HCT116 (cell line): ENCODE measurements around the gene PSMD2. TPM values are rescaled to one million over a fixed set of nuclear protein-coding genes. Genes with fewer than 3 reads are reported as not detected.

Experiments used
- ATAC-seq: fragments of 200-7000 bp; cut with Tn5 transposase; 2 replicates; pipeline ENCODE4 v1.9.1; 2020; ENCODE audit warnings: mild to moderate bottlenecking, moderate library complexity
- BruUV-seq: library from RNA; stranded (reverse); fragments of 400-500 nt; replicated peaks from 2 replicates; lab custom pipeline; 2021; lab: Mats Ljungman, UMichigan
- CTCF ChIA-PET: fragments of 300-600 bp; sonication (Branson Sonifier 250); formaldehyde crosslinking; loops from one replicate; lab custom pipeline; 2021; ENCODE audit warnings: antibody characterized with exemption; lab: Charles Lee
- POLR2A ChIA-PET: fragments of 300-600, 350-600 bp; sonication (Branson Sonifier 250); formaldehyde crosslinking; loops from one replicate; lab custom pipeline; 2021; ENCODE audit warnings: antibody characterized with exemption; lab: Charles Lee
- RAD21 ChIA-PET, 2 experiments: fragments of 300-600 bp; sonication (Branson Sonifier 250); formaldehyde crosslinking; loops; one replicate each; lab custom pipeline; 2023; ENCODE audit warnings: low total read pairs in 2 of 2; ENCODE audit not compliant: uncharacterized antibody in 2 of 2, unreplicated experiment in 2 of 2, low non-redundant PET in 1 of 2; lab: Charles Lee
- DNase-seq: peaks from one replicate; pipeline ENCODE4 v3.0.0-alpha.2; 2010; ENCODE audit warnings: low read depth, low spot score
- H2AFZ ChIP-seq: fragments of 200-600 bp; shearing (Covaris generic), sonication (generic); 2 replicates; pipeline ENCODE4 v1.6.1; 2017; ENCODE audit warnings: low read depth, mixed run types, mixed read lengths, antibody characterized with exemption, low read length; ENCODE audit not compliant: poor library complexity, severe bottlenecking
- H3K27ac ChIP-seq: 2 replicates; pipeline ENCODE4 v1.5.1; 2012; ENCODE audit warnings: low read depth, low read length
- H3K27me3 ChIP-seq: fragments of 200-600 bp; sonication (generic); 2 replicates; pipeline ENCODE4 v1.6.1; 2016; ENCODE audit warnings: mixed run types, low read length, mixed read lengths; ENCODE audit not compliant: insufficient read depth
- H3K36me3 ChIP-seq, 2 experiments: fragments of 200-500 bp in 1 of 2; fragments of 200-600 bp in 1 of 2; sonication (Bioruptor generic) in 1 of 2; sonication (generic) in 1 of 2; 2 replicates each; pipeline versions ENCODE4 v1.5.1 to v1.6.1; 2014 to 2016; ENCODE audit warnings: low read length in 2 of 2, inconsistent platforms in 1 of 2, mixed read lengths in 1 of 2, mixed run types in 1 of 2; ENCODE audit not compliant: insufficient read depth in 2 of 2, control insufficient read depth in 1 of 2
- H3K4me1 ChIP-seq, 2 experiments: fragments of 200-600 bp in 1 of 2; sonication (generic) in 1 of 2; 2 replicates each; pipeline versions ENCODE4 v1.5.1 to v1.6.1; 2012 to 2017; ENCODE audit warnings: low read length in 2 of 2, inconsistent platforms in 1 of 2, mild to moderate bottlenecking in 1 of 2, mixed read lengths in 1 of 2, mixed run types in 1 of 2, moderate library complexity in 1 of 2; ENCODE audit not compliant: insufficient read depth in 2 of 2, control insufficient read depth in 1 of 2
- H3K4me2 ChIP-seq: fragments of 200-600 bp; sonication (generic); 2 replicates; pipeline ENCODE4 v1.6.1; 2017; ENCODE audit warnings: mixed run types, low read length, mixed read lengths
- H3K4me3 ChIP-seq, 2 experiments: fragments of 200-600 bp in 1 of 2; sonication (generic) in 1 of 2; replicated peaks in 1 of 2; 2 replicates each; pipeline ENCODE4 v1.5.1; 2011 to 2016; ENCODE audit warnings: low read length in 2 of 2, control low read depth in 1 of 2, low read depth in 1 of 2, mild to moderate bottlenecking in 1 of 2, mixed read lengths in 1 of 2, mixed run types in 1 of 2
- H3K79me2 ChIP-seq: fragments of 200-600 bp; sonication (generic); 2 replicates; pipeline ENCODE4 v1.6.1; 2017; ENCODE audit warnings: mild to moderate bottlenecking, mixed run types, low read length, moderate library complexity, mixed read lengths; ENCODE audit not compliant: insufficient read depth
- H3K9ac ChIP-seq: fragments of 200-600 bp; sonication (generic); 2 replicates; pipeline ENCODE4 v1.6.1; 2016; ENCODE audit warnings: low read length, mixed read lengths
- H3K9me2 ChIP-seq: fragments of 200-600 bp; sonication (generic), shearing (Covaris generic); 2 replicates; pipeline ENCODE4 v1.6.1; 2017; ENCODE audit warnings: mixed run types, mild to moderate bottlenecking, moderate library complexity; ENCODE audit not compliant: insufficient read depth
- H3K9me3 ChIP-seq, 2 experiments: fragments of 200-500 bp in 1 of 2; fragments of 200-600 bp in 1 of 2; sonication (Bioruptor generic) in 1 of 2; sonication (generic) in 1 of 2; 2 replicates each; pipeline ENCODE4 v1.6.1; 2014 to 2017; ENCODE audit warnings: low read length in 2 of 2, mixed read lengths in 2 of 2, inconsistent platforms in 1 of 2, low read depth in 1 of 2, mild to moderate bottlenecking in 1 of 2, mixed run types in 1 of 2, moderate library complexity in 1 of 2; ENCODE audit not compliant: control insufficient read depth in 1 of 2, insufficient read depth in 1 of 2
- H4K20me1 ChIP-seq: fragments of 200-600 bp; sonication (generic), shearing (Covaris generic); 2 replicates; pipeline ENCODE4 v1.6.1; 2017; ENCODE audit warnings: mixed run types, mild to moderate bottlenecking, moderate library complexity; ENCODE audit not compliant: insufficient read depth
- CEBPB ChIP-seq: IDR thresholded peaks from 2 replicates; pipeline ENCODE4 v1.6.1; 2012; ENCODE audit warnings: low read depth
- EGR1 ChIP-seq: IDR thresholded peaks from 2 replicates; pipeline ENCODE4 v1.6.1; 2012; ENCODE audit warnings: low read depth
- ELF1 ChIP-seq: IDR thresholded peaks from 2 replicates; pipeline ENCODE4 v1.6.1; 2012; ENCODE audit warnings: low read depth, borderline replicate concordance
- EZH2 ChIP-seq: fragments of 200-600 bp; sonication (generic); IDR thresholded peaks from 2 replicates; pipeline ENCODE4 v1.6.1; 2017; ENCODE audit warnings: antibody characterized with exemption, mixed run types
- EZH2phosphoT487 ChIP-seq: fragments of 200-600 bp; IDR thresholded peaks from 2 replicates; pipeline ENCODE4 v1.6.1; 2018; ENCODE audit warnings: antibody characterized with exemption, borderline replicate concordance
- FOSL1 ChIP-seq: IDR thresholded peaks from 2 replicates; pipeline ENCODE4 v1.6.1; 2012; ENCODE audit warnings: low read depth
- MAX ChIP-seq: IDR thresholded peaks from 2 replicates; pipeline ENCODE4 v1.6.1; 2012
- RAD21 ChIP-seq: IDR thresholded peaks from 2 replicates; pipeline ENCODE4 v1.6.1; 2012; ENCODE audit warnings: low read depth, mild to moderate bottlenecking
- SIN3A ChIP-seq: IDR thresholded peaks from 2 replicates; pipeline ENCODE4 v1.6.1; 2012; ENCODE audit warnings: low read depth
- TCF7L2 ChIP-seq: IDR thresholded peaks from 2 replicates; pipeline ENCODE4 v1.7.0; 2011; ENCODE audit warnings: borderline replicate concordance, inconsistent platforms; ENCODE audit not compliant: insufficient read depth, insufficient read length; ENCODE audit errors: extremely low read depth
- YY1 ChIP-seq: IDR thresholded peaks from 2 replicates; pipeline ENCODE4 v1.6.1; 2011; ENCODE audit warnings: low read length, low read depth, moderate library complexity, mild to moderate bottlenecking; ENCODE audit not compliant: insufficient replicate concordance; ENCODE audit errors: extremely low read depth
- ZFX ChIP-seq: fragments of 450-650 bp; IDR thresholded peaks from 2 replicates; pipeline ENCODE4 v1.6.1; 2017
- intact Hi-C: fragments of 100-400 bp; cut with micrococcal nuclease; formaldehyde crosslinking; loops from 2 replicates; pipeline ENCODE4 v1.10.0; 2022
- total RNA-seq: library from RNA; stranded (reverse); gene quantifications from one replicate; pipeline ENCODE4 v1.2.1, GENCODE V29; 2021; ENCODE audit not compliant: unreplicated experiment
- TF ChIP-seq, protein P1 (sequence below), 3 experiments: fragments of 200-600 bp in 1 of 3; sonication (generic) in 1 of 3; IDR thresholded peaks in 2 of 3; conservative IDR thresholded peaks in 1 of 3; 2 replicates each; pipeline ENCODE4 v1.5.1; 2012 to 2017; ENCODE audit warnings: low read depth in 2 of 3, low read length in 2 of 3, antibody characterized with exemption in 1 of 3, borderline replicate concordance in 1 of 3, control low read depth in 1 of 3, mild to moderate bottlenecking in 1 of 3, mixed read lengths in 1 of 3, mixed run types in 1 of 3, moderate library complexity in 1 of 3; ENCODE audit not compliant: insufficient read depth in 1 of 3
- TF ChIP-seq, protein P2 (sequence below): IDR thresholded peaks from 2 replicates; pipeline ENCODE4 v1.6.1; 2012; ENCODE audit warnings: low read depth

The PSMD2 gene
- total RNA-seq, 1 experiment from 2014 or later, result 402 TPM

DNA sequence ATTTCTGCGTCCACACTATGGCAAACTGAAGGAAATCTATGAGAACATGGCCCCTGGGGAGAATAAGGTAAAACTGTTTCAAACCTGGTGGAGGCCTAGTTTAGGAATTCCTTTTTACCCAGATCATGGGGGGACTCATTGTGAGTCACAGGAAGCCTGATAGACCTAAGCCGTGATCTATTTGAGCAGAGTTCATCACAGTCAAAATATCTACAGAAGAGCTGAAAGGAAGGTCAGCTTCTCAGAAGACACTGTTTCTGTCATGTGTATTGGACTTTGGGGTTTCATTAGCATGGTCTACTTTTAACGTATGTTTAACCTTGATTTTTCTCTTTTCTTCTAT is 1.3 kb downstream of the PSMD2 start:
- peak overlapping the region; percentile 91 for H3K9ac ChIP-seq
- intact Hi-C loops, result no loop called here
- H3K36me3 ChIP-seq, result peaks cover 41 to 42% of the 10 kb centered on the region in 2 experiments
- peak overlapping the region; percentile 91 for H3K4me2 ChIP-seq
- H2AFZ ChIP-seq, result no peak overlapping the region
- H3K79me2 ChIP-seq, result peaks cover 52% of the 10 kb centered on the region
- peaks cover 4 to 14% of the 10 kb centered on the region in 2 experiments for H3K4me1 ChIP-seq
- no peaks in the 10 kb centered on the region for H4K20me1 ChIP-seq
- peak overlapping the region; percentile 72 to 84 for H3K4me3 ChIP-seq
- no peaks in the 10 kb centered on the region for H3K9me2 ChIP-seq
- no TSS peak for BruUV-seq
- DNase-seq, result no peak
- CTCF ChIA-PET, result no interaction called here
- H3K27ac ChIP-seq, result no peak overlapping the region
- TF ChIP-seq EZH2, result no peak
- no peak for TF ChIP-seq EGR1
- no peak for TF ChIP-seq ELF1
- no peak for TF ChIP-seq YY1
- no peak for TF ChIP-seq SIN3A
- TF ChIP-seq MAX, result no peak
- no peak for TF ChIP-seq EZH2phosphoT487
- no peak for TF ChIP-seq TCF7L2
- no peak for TF ChIP-seq CEBPB
- no peak for TF ChIP-seq ZFX
- TF ChIP-seq, all 23 proteins: peak for 0
- RAD21 ChIA-PET, result no interaction called here
- no peak for ATAC-seq
- no peaks in the 10 kb centered on the region for H3K9me3 ChIP-seq
- no peaks in the 10 kb centered on the region for H3K27me3 ChIP-seq
- POLR2A ChIA-PET, result no interaction called here

DNA sequence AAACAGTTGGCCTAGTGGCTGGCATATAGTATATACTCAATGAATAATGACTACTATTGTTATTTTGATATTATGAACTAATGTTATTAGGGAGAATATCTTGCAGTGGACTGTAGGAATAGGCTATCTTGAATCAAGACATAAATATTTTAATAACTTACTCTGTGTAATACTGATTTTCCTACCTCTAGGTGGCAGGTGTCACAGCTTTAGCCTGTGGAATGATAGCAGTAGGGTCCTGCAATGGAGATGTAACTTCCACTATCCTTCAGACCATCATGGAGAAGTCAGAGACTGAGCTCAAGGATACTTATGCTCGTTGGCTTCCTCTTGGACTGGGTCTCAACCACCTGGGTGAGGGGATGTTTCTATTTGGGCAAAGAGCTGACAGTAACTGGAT is 6.5 kb downstream of the PSMD2 start:
- no peak for DNase-seq
- H3K4me2 ChIP-seq, result no peak overlapping the region
- POLR2A ChIA-PET, result no interaction called here
- CTCF ChIA-PET, result no interaction called here
- H3K27me3 ChIP-seq, result no peaks in the 10 kb centered on the region
- no peaks in the 10 kb centered on the region for H4K20me1 ChIP-seq
- no peaks in the 10 kb centered on the region for H3K9me3 ChIP-seq
- peaks cover 63 to 71% of the 10 kb centered on the region in 2 experiments for H3K36me3 ChIP-seq
- H3K9ac ChIP-seq, result no peak overlapping the region
- no peaks in the 10 kb centered on the region for H3K4me1 ChIP-seq
- RAD21 ChIA-PET, result interaction anchor here in 1 of 2 experiments (0.7 kb wide), 1 partner anchor 102 kb away, joined by 6 read pairs; no protein-coding TSS in a partner anchor
- H3K4me3 ChIP-seq, result no peak overlapping the region
- H2AFZ ChIP-seq, result no peak overlapping the region
- intact Hi-C loops, result no loop called here
- peak; percentile 83 for ATAC-seq
- TF ChIP-seq, protein P1, sequence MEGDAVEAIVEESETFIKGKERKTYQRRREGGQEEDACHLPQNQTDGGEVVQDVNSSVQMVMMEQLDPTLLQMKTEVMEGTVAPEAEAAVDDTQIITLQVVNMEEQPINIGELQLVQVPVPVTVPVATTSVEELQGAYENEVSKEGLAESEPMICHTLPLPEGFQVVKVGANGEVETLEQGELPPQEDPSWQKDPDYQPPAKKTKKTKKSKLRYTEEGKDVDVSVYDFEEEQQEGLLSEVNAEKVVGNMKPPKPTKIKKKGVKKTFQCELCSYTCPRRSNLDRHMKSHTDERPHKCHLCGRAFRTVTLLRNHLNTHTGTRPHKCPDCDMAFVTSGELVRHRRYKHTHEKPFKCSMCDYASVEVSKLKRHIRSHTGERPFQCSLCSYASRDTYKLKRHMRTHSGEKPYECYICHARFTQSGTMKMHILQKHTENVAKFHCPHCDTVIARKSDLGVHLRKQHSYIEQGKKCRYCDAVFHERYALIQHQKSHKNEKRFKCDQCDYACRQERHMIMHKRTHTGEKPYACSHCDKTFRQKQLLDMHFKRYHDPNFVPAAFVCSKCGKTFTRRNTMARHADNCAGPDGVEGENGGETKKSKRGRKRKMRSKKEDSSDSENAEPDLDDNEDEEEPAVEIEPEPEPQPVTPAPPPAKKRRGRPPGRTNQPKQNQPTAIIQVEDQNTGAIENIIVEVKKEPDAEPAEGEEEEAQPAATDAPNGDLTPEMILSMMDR (IDR thresholded peaks at IDR 0.05 in 2 of 3, conservative IDR thresholded peaks at IDR 0.05 in 1 of 3; ENCODE audit: borderline replicate concordance in 1 of 3, insufficient read depth in 1 of 3, low read depth in 2 of 3, low read length in 2 of 3), result peak; percentile 39 to 53 (median 49); a peak in 5 of 6 replicates
- no peak for TF ChIP-seq FOSL1
- TF ChIP-seq, protein P2, sequence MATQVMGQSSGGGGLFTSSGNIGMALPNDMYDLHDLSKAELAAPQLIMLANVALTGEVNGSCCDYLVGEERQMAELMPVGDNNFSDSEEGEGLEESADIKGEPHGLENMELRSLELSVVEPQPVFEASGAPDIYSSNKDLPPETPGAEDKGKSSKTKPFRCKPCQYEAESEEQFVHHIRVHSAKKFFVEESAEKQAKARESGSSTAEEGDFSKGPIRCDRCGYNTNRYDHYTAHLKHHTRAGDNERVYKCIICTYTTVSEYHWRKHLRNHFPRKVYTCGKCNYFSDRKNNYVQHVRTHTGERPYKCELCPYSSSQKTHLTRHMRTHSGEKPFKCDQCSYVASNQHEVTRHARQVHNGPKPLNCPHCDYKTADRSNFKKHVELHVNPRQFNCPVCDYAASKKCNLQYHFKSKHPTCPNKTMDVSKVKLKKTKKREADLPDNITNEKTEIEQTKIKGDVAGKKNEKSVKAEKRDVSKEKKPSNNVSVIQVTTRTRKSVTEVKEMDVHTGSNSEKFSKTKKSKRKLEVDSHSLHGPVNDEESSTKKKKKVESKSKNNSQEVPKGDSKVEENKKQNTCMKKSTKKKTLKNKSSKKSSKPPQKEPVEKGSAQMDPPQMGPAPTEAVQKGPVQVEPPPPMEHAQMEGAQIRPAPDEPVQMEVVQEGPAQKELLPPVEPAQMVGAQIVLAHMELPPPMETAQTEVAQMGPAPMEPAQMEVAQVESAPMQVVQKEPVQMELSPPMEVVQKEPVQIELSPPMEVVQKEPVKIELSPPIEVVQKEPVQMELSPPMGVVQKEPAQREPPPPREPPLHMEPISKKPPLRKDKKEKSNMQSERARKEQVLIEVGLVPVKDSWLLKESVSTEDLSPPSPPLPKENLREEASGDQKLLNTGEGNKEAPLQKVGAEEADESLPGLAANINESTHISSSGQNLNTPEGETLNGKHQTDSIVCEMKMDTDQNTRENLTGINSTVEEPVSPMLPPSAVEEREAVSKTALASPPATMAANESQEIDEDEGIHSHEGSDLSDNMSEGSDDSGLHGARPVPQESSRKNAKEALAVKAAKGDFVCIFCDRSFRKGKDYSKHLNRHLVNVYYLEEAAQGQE, result no peak
- TF ChIP-seq RAD21, result peak; percentile 56
- peaks cover 40% of the 10 kb centered on the region for H3K79me2 ChIP-seq
- no peaks in the 10 kb centered on the region for H3K9me2 ChIP-seq
- no peak overlapping the region for H3K27ac ChIP-seq
- no TSS peak for BruUV-seq
